Gastroesophageal sphincter (tissue), 3 donors: ENCODE data around the gene LSM2.

Experiments used
- CTCF ChIP-seq, 4 experiments: fragments of 200-600 bp in 2 of 4; fragments of 450-650 bp in 2 of 4; sonication (generic) in 1 of 4; IDR thresholded peaks; one replicate each; pipeline ENCODE4 v1.5.1; 2017 to 2019; ENCODE audit warnings: antibody characterized with exemption in 4 of 4, mild to moderate bottlenecking in 2 of 4, moderate library complexity in 2 of 4
- POLR2A ChIP-seq, 2 donors: fragments of 450-650 bp; IDR thresholded peaks; one replicate each; pipeline ENCODE4 v1.6.1; 2017; ENCODE audit warnings: antibody characterized with exemption in 2 of 2, mild to moderate bottlenecking in 2 of 2, moderate library complexity in 1 of 2

DNA sequence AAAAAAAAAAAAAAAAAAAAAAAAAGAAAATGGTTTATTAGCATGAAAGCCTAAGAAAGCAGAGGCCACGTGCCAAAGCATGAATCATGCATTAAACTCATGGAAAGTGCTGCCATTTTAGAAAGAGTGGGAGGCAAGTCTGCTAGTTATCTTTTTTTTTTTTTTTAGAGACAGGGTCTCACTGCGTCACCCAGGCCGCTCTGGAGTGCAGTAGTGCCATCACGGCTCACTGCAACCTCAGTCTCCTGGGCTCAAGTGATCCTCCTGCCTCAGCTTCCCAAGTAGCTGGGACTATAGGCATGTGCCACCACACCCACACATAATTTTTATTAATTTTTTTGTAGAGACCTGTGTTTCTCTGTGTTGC is 34.8 kb downstream of the LSM2 start:
- TF ChIP-seq POLR2A (IDR thresholded peaks at IDR 0.05) = no peak
- no peak for TF ChIP-seq CTCF (IDR thresholded peaks at IDR 0.05)
